GM12873 (cell line): Measurements from ENCODE around the gene MAML3.

Experiments used
- CTCF ChIP-seq: IDR thresholded peaks from 2 replicates; pipeline ENCODE4 v1.5.1; 2012; ENCODE audit warnings: low read depth, mild to moderate bottlenecking, moderate library complexity, low read length, control low read depth; ENCODE audit not compliant: insufficient read depth; ENCODE audit errors: missing control alignments

MAML3 gene

GRCh38 chr4:139718358-139718757 is 435.6 kb downstream of the MAML3 start:
- TF ChIP-seq CTCF: no peak

- TF ChIP-seq CTCF: no peak
Measured at GRCh38 chr4:139715746-139716391, 438.1 kb downstream of the MAML3 start.

- no peak for TF ChIP-seq CTCF
Measured at GRCh38 chr4:139712882-139713281, 441.1 kb downstream of the MAML3 start.

- no peak for TF ChIP-seq CTCF
Measured at GRCh38 chr4:139711461-139711860, 442.5 kb downstream of the MAML3 start.

- no peak for TF ChIP-seq CTCF
Measured at GRCh38 chr4:139710073-139710472, 443.9 kb downstream of the MAML3 start.

- no peak for TF ChIP-seq CTCF
Measured at GRCh38 chr4:139709660-139710059, 444.3 kb downstream of the MAML3 start.

- peak; percentile 25 for TF ChIP-seq CTCF
Measured at GRCh38 chr4:139704915-139705485, 449.0 kb downstream of the MAML3 start.
